Tibial nerve (tissue), 4 donors: Measurements from ENCODE around the gene FCRLA.
"Not testable (repeated sequence)": the region's sequence is repeated elsewhere in the genome, so short reads cannot be mapped to it uniquely, and the experiment has no call there.

Experiments used
- CTCF ChIP-seq, 5 experiments: fragments of 200-600 bp in 3 of 5; fragments of 450-650 bp in 2 of 5; sonication (generic) in 3 of 5; IDR thresholded peaks; one replicate each; pipeline ENCODE4 v1.5.1; 2016 to 2019; ENCODE audit warnings: antibody characterized with exemption in 5 of 5, mild to moderate bottlenecking in 3 of 5, moderate library complexity in 2 of 5
- EP300 ChIP-seq, 2 donors: sonication (generic); formaldehyde crosslinking; IDR thresholded peaks; one replicate each; pipeline ENCODE4 v1.6.1; 2017; ENCODE audit warnings: antibody characterized with exemption in 2 of 2, mild to moderate bottlenecking in 1 of 2
- POLR2A ChIP-seq, 2 donors: fragments of 450-650 bp; IDR thresholded peaks; one replicate each; pipeline ENCODE4 v1.6.1; 2017; ENCODE audit warnings: antibody characterized with exemption in 2 of 2, mild to moderate bottlenecking in 2 of 2, moderate library complexity in 2 of 2

- not testable (repeated sequence) for TF ChIP-seq POLR2A, CTCF, EP300 (IDR thresholded peaks at IDR 0.05)
Observed at GRCh38 chr1:161674908-161675307, 32.1 kb upstream of the FCRLA start.
